Measurements from ENCODE around the gene NR6A1. TPM values are rescaled to one million over a fixed set of nuclear protein-coding genes. Genes with fewer than 3 reads are reported as not detected.

The NR6A1 gene
- total and polyA plus RNA-seq, 2 of the 13 experiments (the other 11 are each of a cell fraction or from before 2014, with no cell fraction given), result 28.1 to 31.5 TPM

- no peaks in the 10 kb centered on the region for H3K9me3 ChIP-seq (ENCODE audit: low read length)
- H2AFZ ChIP-seq (ENCODE audit: low read length), result no peak overlapping the region
- H3K79me2 ChIP-seq (ENCODE audit: insufficient read depth, low read length), result peaks cover 18% of the 10 kb centered on the region
- 0% methylated on average over 3 of the region's 3 CpGs for WGBS (ENCODE audit: low lambda C conversion rate)
- DNase-seq (ENCODE audit: low spot score) (peak; percentile 82), ATAC-seq (peak; percentile 83), FAIRE-seq (peak; percentile 76)
- intact Hi-C loops (cut with micrococcal nuclease; ENCODE audit: unreplicated experiment), result no loop called here
- H3K9ac ChIP-seq (ENCODE audit: insufficient read depth, low read depth, low read length), result no peak overlapping the region; the same call in 1 of the 2 replicates
- peak overlapping the region; percentile 55 for H3K27ac ChIP-seq (ENCODE audit: extremely low read length, insufficient read depth, low read length)
- in situ Hi-C loops (cut with HindIII; ENCODE audit: extremely low pct_ligation_motif_present, low pct_unique_long_range_greater_than_20kb), result no loop called here
- POLR2A ChIA-PET, result interaction anchor here (0.9 to 1.0 kb wide), 2 partner anchors 35 to 77 kb away, joined by 3 to 4 read pairs; no protein-coding TSS in a partner anchor
- H3K4me2 ChIP-seq (ENCODE audit: low read depth, low read length), result peak overlapping the region; percentile 62
- peaks cover 55% of the 10 kb centered on the region for H3K4me1 ChIP-seq (ENCODE audit: insufficient read depth, low read length)
- no peaks in the 10 kb centered on the region for H3K27me3 ChIP-seq (ENCODE audit: control insufficient read depth in 1 of 2, insufficient read depth in 2 of 2, low read length in 2 of 2)
- CTCF ChIA-PET (ENCODE audit: low intra/inter-chr PET ratio, low total read pairs), result no interaction called here
- H4K20me1 ChIP-seq (ENCODE audit: insufficient read depth, low read length), result no peaks in the 10 kb centered on the region
- H3K36me3 ChIP-seq (replicated peaks in 1 of 2; ENCODE audit: control insufficient read depth in 1 of 2, insufficient read depth in 2 of 2, low read length in 2 of 2), result no peaks in the 10 kb centered on the region
- no TSS peak for BruUV-seq (replicated peaks)
- H3K4me3 ChIP-seq (replicated peaks in 1 of 3; ENCODE audit: insufficient read depth in 1 of 3, low read depth in 2 of 3, low read length in 3 of 3), result peak overlapping the region in 1 of 3 experiments; percentile 43; a peak in 1 of 6 replicates
- 0 out of 2 replicates have a peak, but pooled peaks have one; percentile 29 for TF ChIP-seq RERE (CRISPR knock-in tag; IDR thresholded peaks at IDR 0.05; ENCODE audit: low read depth)
- peak; percentile 59 for TF ChIP-seq FOXA3 (CRISPR knock-in tag; IDR thresholded peaks at IDR 0.05)
- TF ChIP-seq GATAD2A (CRISPR knock-in tag; IDR thresholded peaks at IDR 0.05), result peak; percentile 58
- TF ChIP-seq ZKSCAN8 (CRISPR knock-in tag; IDR thresholded peaks at IDR 0.05; ENCODE audit: borderline replicate concordance), result peak; percentile 99
- peak; percentile 58; the same call in 1 of the 2 replicates for TF ChIP-seq SOX5 (CRISPR knock-in tag; IDR thresholded peaks at IDR 0.05; ENCODE audit: borderline replicate concordance)
- TF ChIP-seq CEBPG (CRISPR knock-in tag; IDR thresholded peaks at IDR 0.05), result peak; percentile 96
- TF ChIP-seq ZBTB7B (CRISPR knock-in tag; IDR thresholded peaks at IDR 0.05), result peak; percentile 27; the same call in 1 of the 2 replicates
- TF ChIP-seq HOMEZ (CRISPR knock-in tag; IDR thresholded peaks at IDR 0.05; ENCODE audit: low read depth), result peak; percentile 97
- TF ChIP-seq FOXA1 (IDR thresholded peaks at IDR 0.05), result no peak
- TF ChIP-seq FOXA1 (CRISPR knock-in tag; IDR thresholded peaks at IDR 0.05), result peak; percentile 72
- peak; percentile 73; the same call in 1 of the 2 replicates for TF ChIP-seq ETV5 (CRISPR knock-in tag; IDR thresholded peaks at IDR 0.05; ENCODE audit: borderline replicate concordance)
- TF ChIP-seq SOX13 (IDR thresholded peaks at IDR 0.05), result no peak
- peak in 1 of 2 experiments; percentile 74; a peak in 1 of 4 replicates for TF ChIP-seq SOX13 (CRISPR knock-in tag; conservative IDR thresholded peaks at IDR 0.05 in 1 of 2, IDR thresholded peaks at IDR 0.05 in 1 of 2)
- TF ChIP-seq CAMTA2 (CRISPR knock-in tag; IDR thresholded peaks at IDR 0.05; ENCODE audit: borderline replicate concordance), result no peak
- TF ChIP-seq WIZ (CRISPR knock-in tag; IDR thresholded peaks at IDR 0.05), result 0 out of 2 replicates have a peak, but pooled peaks have one; percentile 76
- 0 out of 2 replicates have a peak, but pooled peaks have one; percentile 48 for TF ChIP-seq HDAC2 (CRISPR knock-in tag; IDR thresholded peaks at IDR 0.05)
- peak; percentile 80 for TF ChIP-seq POGZ (CRISPR knock-in tag; IDR thresholded peaks at IDR 0.05)
- no peak for TF ChIP-seq ZZZ3 (CRISPR knock-in tag; IDR thresholded peaks at IDR 0.05; ENCODE audit: borderline replicate concordance)
- TF ChIP-seq KLF16 (CRISPR knock-in tag; IDR thresholded peaks at IDR 0.05), result 0 out of 4 replicates have a peak, but pooled peaks of 1 of the 2 experiments have one; percentile 30
Measured at GRCh38 chr9:124694414-124695279, 76.5 kb downstream of the NR6A1 start.
